T-helper 17 cell (primary cell): ENCODE results near the gene CHD6. TPM values are rescaled to one million over a fixed set of nuclear protein-coding genes. Genes with fewer than 3 reads are reported as not detected.
"Not testable (repeated sequence)": the region's sequence is repeated elsewhere in the genome, so short reads cannot be mapped to it uniquely, and the experiment has no call there.

Experiments used
- ATAC-seq: fragments of 150-1000 bp; cut with Tn5 transposase; 2 replicates; pipeline ENCODE4 v1.10.0; 2021; ENCODE audit warnings: mild to moderate bottlenecking, moderate library complexity
- DNase-seq, 3 donors: peaks; one replicate each; pipeline versions ENCODE4 v3.0.0 to v3.0.0-alpha.2; 2020 to 2021
- H3K9me3 ChIP-seq: one replicate; pipeline ENCODE4 v1.7.0; 2013; ENCODE audit warnings: low read length, mild to moderate bottlenecking; ENCODE audit not compliant: control insufficient read depth, poor library complexity, severe bottlenecking
- H3K27ac Mint-ChIP-seq: one replicate; pipeline ENCODE4 v1.8.0; 2022; ENCODE audit warnings: mild to moderate bottlenecking, moderate library complexity, mixed read lengths
- H3K27me3 Mint-ChIP-seq: one replicate; pipeline ENCODE4 v1.8.0; 2022; ENCODE audit warnings: mixed read lengths
- H3K36me3 Mint-ChIP-seq: one replicate; pipeline ENCODE4 v1.8.0; 2022; ENCODE audit warnings: low read depth, mixed read lengths
- H3K4me1 Mint-ChIP-seq: one replicate; pipeline ENCODE4 v1.8.0; 2022; ENCODE audit warnings: mild to moderate bottlenecking, mixed read lengths
- H3K4me3 Mint-ChIP-seq: one replicate; pipeline ENCODE4 v1.8.0; 2022; ENCODE audit warnings: mild to moderate bottlenecking, moderate library complexity, mixed read lengths
- total RNA-seq, 4 donors: library from RNA in 2 of 4; stranded (reverse) in 2 of 4; gene quantifications; one replicate each; pipeline ENCODE4 v1.2.3 and lab custom pipeline; 2022 to 2026

Gene CHD6
- total RNA-seq, 2 donors from 2014 or later: 83.3 to 87.0 TPM

DNA sequence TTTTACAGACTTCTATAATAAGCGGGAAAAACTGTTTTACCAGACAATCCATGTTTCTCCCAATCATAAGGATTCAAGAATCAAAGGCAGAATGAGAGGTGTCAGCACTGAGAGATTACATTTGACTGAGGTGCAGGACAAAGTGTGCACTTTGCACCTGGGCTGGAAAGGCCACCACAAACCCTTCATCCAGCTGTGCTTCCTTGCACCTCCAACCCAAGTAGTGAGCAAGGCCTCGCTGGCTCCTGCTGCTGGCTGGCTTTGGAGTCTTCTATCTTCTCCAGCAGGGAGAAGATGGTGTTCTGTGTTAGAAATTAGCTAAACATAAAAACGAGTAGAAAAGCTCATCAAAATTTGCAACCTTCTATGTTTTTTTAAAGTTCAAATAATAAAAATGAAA lies 77.7 kb downstream of the CHD6 start:
- Mint-ChIP-seq H3K27me3 (no peaks in the 10 kb centered on the region), H3K36me3 (peaks cover 5% of the 10 kb centered on the region), H3K27ac (no peak overlapping the region), H3K4me1 (peaks cover 9% of the 10 kb centered on the region), H3K4me3 (no peak overlapping the region)
- no peaks in the 10 kb centered on the region for H3K9me3 ChIP-seq
- ATAC-seq (no peak), DNase-seq (no peak)

GRCh38 chr20:41538810-41539596 lies 79.2 kb downstream of the CHD6 start:
- Mint-ChIP-seq H3K27me3 (no peaks in the 10 kb centered on the region), H3K36me3 (peaks cover 5% of the 10 kb centered on the region), H3K4me1 (peaks cover 9% of the 10 kb centered on the region), H3K4me3 (no peak overlapping the region), H3K27ac (no peak overlapping the region)
- DNase-seq (no peak), ATAC-seq (no peak)
- no peaks in the 10 kb centered on the region for H3K9me3 ChIP-seq

- no peak for DNase-seq
- H3K36me3 Mint-ChIP-seq: peaks cover 7% of the 10 kb centered on the region
- H3K4me1 Mint-ChIP-seq: peaks cover 9% of the 10 kb centered on the region
- no peak overlapping the region for H3K4me3 Mint-ChIP-seq
- no peaks in the 10 kb centered on the region for H3K27me3 Mint-ChIP-seq
- no peak for ATAC-seq
- no peak overlapping the region for H3K27ac Mint-ChIP-seq
- H3K9me3 ChIP-seq: no peaks in the 10 kb centered on the region
Observed at GRCh38 chr20:41537865-41538264, 80.3 kb downstream of the CHD6 start.

DNA sequence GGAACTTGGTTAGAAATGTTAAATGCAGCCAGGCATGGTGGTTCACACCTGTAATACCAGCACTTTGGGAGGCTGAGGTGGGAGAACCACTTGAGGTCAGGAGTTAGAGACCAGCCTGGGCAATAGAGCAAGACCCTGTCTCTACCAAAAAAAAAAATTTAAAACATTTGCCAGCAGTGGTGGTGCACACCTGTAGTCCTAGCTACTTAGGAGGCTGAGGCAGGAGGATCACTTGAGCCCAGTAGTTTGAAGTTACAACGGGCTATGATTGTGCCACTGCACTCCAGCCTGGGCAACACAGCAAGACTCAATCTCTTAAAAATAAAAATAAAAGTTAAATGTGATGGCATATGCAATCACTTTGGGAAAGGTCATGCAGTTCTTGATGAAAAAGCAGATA lies 82.6 kb downstream of the CHD6 start:
- H3K9me3 ChIP-seq, H3K27ac Mint-ChIP-seq, ATAC-seq, H3K4me3 Mint-ChIP-seq, DNase-seq, H3K27me3 Mint-ChIP-seq: not testable (repeated sequence)
- Mint-ChIP-seq H3K36me3 (peaks cover 12% of the 10 kb centered on the region), H3K4me1 (peaks cover 16% of the 10 kb centered on the region)

DNA sequence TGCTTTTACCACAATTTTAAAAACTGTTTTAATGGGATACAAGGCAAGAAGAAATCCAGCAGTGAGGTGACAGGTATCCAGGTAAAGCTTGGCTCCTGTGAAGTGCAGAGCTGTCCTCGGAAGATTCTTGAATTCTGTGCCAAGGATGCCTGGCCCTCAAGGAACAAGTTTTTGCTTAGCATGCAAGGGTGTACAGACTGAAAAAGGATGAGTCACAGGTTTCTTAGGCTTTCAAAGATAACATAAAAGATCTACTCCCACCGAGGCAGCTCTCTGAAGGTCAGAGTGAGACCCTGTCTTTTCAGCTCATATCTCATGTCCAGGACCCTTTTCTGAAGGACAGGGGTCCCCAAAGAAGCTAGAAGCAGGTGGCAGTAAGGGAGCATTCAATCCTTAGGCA lies 83.3 kb downstream of the CHD6 start:
- Mint-ChIP-seq H3K36me3 (peaks cover 12% of the 10 kb centered on the region), H3K27ac (no peak overlapping the region), H3K27me3 (no peaks in the 10 kb centered on the region), H3K4me1 (peaks cover 16% of the 10 kb centered on the region), H3K4me3 (no peak overlapping the region)
- DNase-seq: no peak
- no peaks in the 10 kb centered on the region for H3K9me3 ChIP-seq
- ATAC-seq: no peak

DNA sequence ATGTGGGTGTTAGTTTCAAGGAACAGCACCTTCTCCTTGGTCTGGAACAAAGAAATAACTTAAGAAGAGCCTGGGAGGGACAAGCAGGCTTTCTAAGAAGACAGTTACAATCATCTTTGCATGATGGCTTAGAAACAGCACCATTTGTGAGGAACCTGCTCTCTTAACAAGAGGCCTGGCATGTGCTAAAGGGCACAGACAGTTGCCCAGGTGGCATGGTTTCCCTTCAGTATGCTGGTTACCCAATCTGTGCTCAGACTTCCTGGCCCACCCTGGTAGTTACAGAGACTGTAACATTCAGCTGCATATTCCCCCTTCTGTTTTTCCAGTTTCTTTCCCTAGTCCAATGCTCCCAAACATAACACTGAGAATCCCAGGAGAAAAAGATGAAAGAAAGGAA lies 84.0 kb downstream of the CHD6 start:
- no peak overlapping the region for H3K4me3 Mint-ChIP-seq
- ATAC-seq (no peak), DNase-seq (no peak)
- H3K27ac Mint-ChIP-seq: no peak overlapping the region
- peaks cover 15% of the 10 kb centered on the region for H3K36me3 Mint-ChIP-seq
- H3K4me1 Mint-ChIP-seq: peaks cover 20% of the 10 kb centered on the region
- no peaks in the 10 kb centered on the region for H3K9me3 ChIP-seq
- H3K27me3 Mint-ChIP-seq: no peaks in the 10 kb centered on the region

- ATAC-seq: no peak
- H3K4me3 Mint-ChIP-seq: no peak overlapping the region
- H3K36me3 Mint-ChIP-seq: peaks cover 14% of the 10 kb centered on the region
- no peaks in the 10 kb centered on the region for H3K27me3 Mint-ChIP-seq
- H3K9me3 ChIP-seq: no peaks in the 10 kb centered on the region
- H3K27ac Mint-ChIP-seq: peak overlapping the region; percentile 1
- H3K4me1 Mint-ChIP-seq: peaks cover 21% of the 10 kb centered on the region
- DNase-seq: no peak
Observed at GRCh38 chr20:41533537-41534136, 84.5 kb downstream of the CHD6 start.

DNA sequence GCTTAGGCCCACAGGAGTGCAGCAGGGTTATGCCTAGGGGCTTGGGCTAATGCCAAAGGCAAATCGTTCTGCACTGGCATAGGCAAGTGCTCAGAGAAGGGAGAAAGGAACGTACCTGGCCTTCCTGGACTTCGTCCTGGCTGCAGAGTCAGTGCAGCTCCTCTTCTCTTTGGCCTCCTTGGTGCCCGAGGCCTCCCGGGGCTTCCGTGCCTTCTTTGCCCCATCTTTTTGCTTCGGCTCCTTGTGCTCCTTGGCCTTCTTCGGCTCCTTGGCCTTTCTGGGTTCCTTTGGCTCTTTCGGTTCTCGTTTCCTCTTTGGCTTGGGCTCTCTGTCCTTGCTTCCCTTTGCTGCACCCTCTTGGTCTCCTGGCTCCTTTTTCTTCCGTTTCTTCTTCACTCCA lies 85.2 kb downstream of the CHD6 start:
- ATAC-seq (no peak), DNase-seq (no peak)
- peaks cover 14% of the 10 kb centered on the region for H3K36me3 Mint-ChIP-seq
- H3K27ac Mint-ChIP-seq: peak overlapping the region; percentile 1
- H3K4me1 Mint-ChIP-seq: peaks cover 23% of the 10 kb centered on the region
- H3K4me3 Mint-ChIP-seq: no peak overlapping the region
- H3K27me3 Mint-ChIP-seq: no peaks in the 10 kb centered on the region
- H3K9me3 ChIP-seq: no peaks in the 10 kb centered on the region

DNA sequence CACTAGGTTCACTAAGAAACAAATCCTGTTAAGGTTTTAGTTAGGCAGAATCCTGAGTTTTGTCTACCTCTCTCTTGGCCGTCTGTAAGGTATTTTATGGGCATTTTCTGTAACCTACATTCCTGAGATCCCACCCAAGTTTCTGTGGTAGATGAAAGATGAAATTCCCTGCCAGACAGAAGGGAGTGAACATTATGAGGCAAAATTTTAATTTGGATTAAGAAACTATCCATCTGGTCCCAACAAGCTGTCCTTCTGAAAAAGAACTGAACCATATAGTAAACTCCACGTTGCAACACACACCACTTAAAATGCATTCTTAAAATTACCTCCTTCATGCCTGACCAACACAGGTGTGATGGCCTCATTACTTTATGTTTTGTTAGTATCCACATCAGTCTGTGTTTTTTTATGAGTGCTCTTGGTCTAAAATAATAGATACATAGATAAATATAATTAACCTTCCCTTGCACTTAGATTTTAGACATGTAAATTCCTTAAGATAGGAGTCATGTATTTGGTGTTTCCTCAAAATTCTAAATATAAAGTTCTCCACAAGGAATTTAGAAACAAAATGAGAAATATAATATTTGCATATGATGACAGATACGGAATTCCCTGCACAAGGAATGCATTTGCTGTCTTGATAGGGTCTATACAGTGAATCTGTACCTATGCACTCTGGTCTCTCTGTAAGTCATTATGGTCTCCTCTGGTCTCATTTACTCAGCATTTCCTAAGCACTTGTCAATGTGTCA lies 86.5 kb downstream of the CHD6 start:
- DNase-seq: no peak
- Mint-ChIP-seq H3K4me1 (peaks cover 27% of the 10 kb centered on the region), H3K4me3 (no peak overlapping the region), H3K27me3 (no peaks in the 10 kb centered on the region), H3K36me3 (peaks cover 14% of the 10 kb centered on the region), H3K27ac (peak overlapping the region; percentile 14)
- ATAC-seq: no peak
- no peaks in the 10 kb centered on the region for H3K9me3 ChIP-seq

GRCh38 chr20:41530923-41531322 lies 87.3 kb downstream of the CHD6 start:
- H3K4me1 Mint-ChIP-seq: peaks cover 34% of the 10 kb centered on the region
- no peak overlapping the region for H3K27ac Mint-ChIP-seq
- peaks cover 14% of the 10 kb centered on the region for H3K36me3 Mint-ChIP-seq
- no peak overlapping the region for H3K4me3 Mint-ChIP-seq
- H3K27me3 Mint-ChIP-seq: no peaks in the 10 kb centered on the region
- H3K9me3 ChIP-seq: no peaks in the 10 kb centered on the region
- no peak for DNase-seq
- no peak for ATAC-seq

GRCh38 chr20:41526327-41526726 lies 91.8 kb downstream of the CHD6 start:
- Mint-ChIP-seq H3K4me3 (no peak overlapping the region), H3K4me1 (peaks cover 40% of the 10 kb centered on the region), H3K27ac (peak overlapping the region; percentile 39), H3K27me3 (no peaks in the 10 kb centered on the region), H3K36me3 (peaks cover 8% of the 10 kb centered on the region)
- no peaks in the 10 kb centered on the region for H3K9me3 ChIP-seq
- DNase-seq: no peak
- no peak for ATAC-seq

GRCh38 chr20:41524980-41525613 lies 93.1 kb downstream of the CHD6 start:
- H3K27me3 Mint-ChIP-seq: no peaks in the 10 kb centered on the region
- no peaks in the 10 kb centered on the region for H3K9me3 ChIP-seq
- H3K27ac Mint-ChIP-seq: peak overlapping the region; percentile 39
- DNase-seq: no peak
- peaks cover 8% of the 10 kb centered on the region for H3K36me3 Mint-ChIP-seq
- no peak for ATAC-seq
- H3K4me3 Mint-ChIP-seq: no peak overlapping the region
- peaks cover 34% of the 10 kb centered on the region for H3K4me1 Mint-ChIP-seq

GRCh38 chr20:41523857-41524256 lies 94.3 kb downstream of the CHD6 start:
- peaks cover 29% of the 10 kb centered on the region for H3K4me1 Mint-ChIP-seq
- H3K27ac Mint-ChIP-seq: peak overlapping the region; percentile 41
- ATAC-seq: no peak
- H3K9me3 ChIP-seq: no peaks in the 10 kb centered on the region
- no peak overlapping the region for H3K4me3 Mint-ChIP-seq
- H3K36me3 Mint-ChIP-seq: peaks cover 3% of the 10 kb centered on the region
- H3K27me3 Mint-ChIP-seq: no peaks in the 10 kb centered on the region
- no peak for DNase-seq
